Body of pancreas (tissue), 4 donors: ENCODE data around the gene GOLT1A. TPM values are rescaled to one million over a fixed set of nuclear protein-coding genes. Genes with fewer than 3 reads are reported as not detected.
A peak's percentile ranks its signal among the peaks of the same experiment; 100 is the strongest.

Experiments
- ATAC-seq: fragments of 150-250 bp; one replicate; pipeline ENCODE4 v1.9.1; 2016
- DNase-seq, 4 donors: peaks; one replicate each; pipeline ENCODE4 v3.0.0-alpha.2; 2019
- H3K27ac ChIP-seq, 4 donors: fragments of 200-600 bp; sonication (generic); 1 replicate in 3 of 4; 2 replicates in 1 of 4; pipeline versions ENCODE4 v1.5.1 to v1.6.1; 2016 to 2019; ENCODE audit warnings: mild to moderate bottlenecking in 1 of 4, mixed read lengths in 1 of 4, moderate library complexity in 1 of 4
- H3K27me3 ChIP-seq, 2 donors: fragments of 200-600 bp; sonication (generic); one replicate each; pipeline ENCODE4 v1.6.0; 2016; ENCODE audit warnings: mild to moderate bottlenecking in 1 of 2
- H3K36me3 ChIP-seq, 2 donors: fragments of 200-600 bp; sonication (generic); replicated peaks in 1 of 2; 2 replicates each; pipeline ENCODE4 v1.5.1; 2016; ENCODE audit warnings: low read depth in 2 of 2; ENCODE audit not compliant: insufficient read depth in 1 of 2
- H3K4me1 ChIP-seq: fragments of 200-600 bp; sonication (generic); one replicate; pipeline ENCODE4 v1.6.0; 2016
- H3K4me3 ChIP-seq, 2 donors: fragments of 200-600 bp; sonication (generic); 1 replicate in 1 of 2; 2 replicates in 1 of 2; pipeline ENCODE4 v1.5.1; 2016 to 2019
- H3K9me3 ChIP-seq, 3 donors: fragments of 200-600 bp; sonication (generic); 1 replicate in 2 of 3; 2 replicates in 1 of 3; pipeline ENCODE4 v1.5.1; 2016
- POLR2A ChIP-seq, 3 donors: fragments of 450-650 bp; IDR thresholded peaks; one replicate each; pipeline ENCODE4 v1.6.1; 2016; ENCODE audit warnings: antibody characterized with exemption in 3 of 3, mild to moderate bottlenecking in 2 of 3
- WGBS, 2 donors: methylation state at CpG; one replicate each; pipeline ENCODE4 v1.1.5; 2017; 5-methylcytosine and 5-hydroxymethylcytosine counted together
- intact Hi-C: fragments of 100-400 bp; cut with DNase I; formaldehyde crosslinking; loops from one replicate; pipeline ENCODE4 v1.15.1; 2023
- total RNA-seq, 2 donors: library from RNA; depleted of rRNA; stranded (reverse); fragments of >200 nt; gene quantifications; one replicate each; pipeline ENCODE4 v1.1.0, GENCODE V29; 2016
- TF ChIP-seq, protein P1 (sequence below), 7 experiments: fragments of 450-650 bp in 4 of 7; fragments of 200-600 bp in 3 of 7; sonication (generic) in 3 of 7; IDR thresholded peaks; one replicate each; pipeline ENCODE4 v1.5.1; 2016 to 2019; ENCODE audit warnings: antibody characterized with exemption in 7 of 7

Gene GOLT1A
- total RNA-seq, 2 donors from 2014 or later = 6.5 TPM; not detected in 1

- ATAC-seq (no peak), DNase-seq (no peak)
- intact Hi-C loops = loop anchor here (5.0 kb wide), 1 partner anchor 40 kb away; no protein-coding TSS in a partner anchor
- Histone ChIP-seq H3K36me3 (no peaks in the 10 kb centered on the region), H3K27ac (no peak overlapping the region), H3K4me1 (peaks cover 16% of the 10 kb centered on the region), H3K27me3 (no peaks in the 10 kb centered on the region), H3K9me3 (no peaks in the 10 kb centered on the region), H3K4me3 (no peak overlapping the region)
- 79 to 98% methylated on average over 4 of the region's 4 CpGs for WGBS, 2 donors
- TF ChIP-seq, protein P1, sequence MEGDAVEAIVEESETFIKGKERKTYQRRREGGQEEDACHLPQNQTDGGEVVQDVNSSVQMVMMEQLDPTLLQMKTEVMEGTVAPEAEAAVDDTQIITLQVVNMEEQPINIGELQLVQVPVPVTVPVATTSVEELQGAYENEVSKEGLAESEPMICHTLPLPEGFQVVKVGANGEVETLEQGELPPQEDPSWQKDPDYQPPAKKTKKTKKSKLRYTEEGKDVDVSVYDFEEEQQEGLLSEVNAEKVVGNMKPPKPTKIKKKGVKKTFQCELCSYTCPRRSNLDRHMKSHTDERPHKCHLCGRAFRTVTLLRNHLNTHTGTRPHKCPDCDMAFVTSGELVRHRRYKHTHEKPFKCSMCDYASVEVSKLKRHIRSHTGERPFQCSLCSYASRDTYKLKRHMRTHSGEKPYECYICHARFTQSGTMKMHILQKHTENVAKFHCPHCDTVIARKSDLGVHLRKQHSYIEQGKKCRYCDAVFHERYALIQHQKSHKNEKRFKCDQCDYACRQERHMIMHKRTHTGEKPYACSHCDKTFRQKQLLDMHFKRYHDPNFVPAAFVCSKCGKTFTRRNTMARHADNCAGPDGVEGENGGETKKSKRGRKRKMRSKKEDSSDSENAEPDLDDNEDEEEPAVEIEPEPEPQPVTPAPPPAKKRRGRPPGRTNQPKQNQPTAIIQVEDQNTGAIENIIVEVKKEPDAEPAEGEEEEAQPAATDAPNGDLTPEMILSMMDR (IDR thresholded peaks at IDR 0.05) = no peak
- TF ChIP-seq POLR2A (IDR thresholded peaks at IDR 0.05) = no peak
Observed at GRCh38 chr1:204202481-204202880, 11.3 kb downstream of the GOLT1A start.

- ATAC-seq (no peak), DNase-seq (no peak)
- no peak for TF ChIP-seq POLR2A (IDR thresholded peaks at IDR 0.05)
- TF ChIP-seq, protein P1 (IDR thresholded peaks at IDR 0.05) = no peak
- H3K9me3 ChIP-seq = no peaks in the 10 kb centered on the region
- no peaks in the 10 kb centered on the region for H3K27me3 ChIP-seq
- H3K4me3 ChIP-seq = no peak overlapping the region
- 81 to 85% methylated on average over 10 to 12 of the region's 12 CpGs for WGBS, 2 donors
- no peak overlapping the region for H3K27ac ChIP-seq
- H3K36me3 ChIP-seq = no peaks in the 10 kb centered on the region
- H3K4me1 ChIP-seq = peaks cover 9% of the 10 kb centered on the region
- intact Hi-C loops = loop anchor here (5.0 kb wide), 1 partner anchor 39 kb away; no protein-coding TSS in a partner anchor
Observed at GRCh38 chr1:204201348-204202040, 12.3 kb downstream of the GOLT1A start.

GRCh38 chr1:204199579-204199978 lies 14.2 kb downstream of the GOLT1A start:
- Histone ChIP-seq H3K27me3 (no peaks in the 10 kb centered on the region), H3K4me3 (no peak overlapping the region), H3K9me3 (no peaks in the 10 kb centered on the region), H3K36me3 (no peaks in the 10 kb centered on the region), H3K4me1 (peaks cover 9% of the 10 kb centered on the region), H3K27ac (no peak overlapping the region)
- TF ChIP-seq POLR2A (IDR thresholded peaks at IDR 0.05) = no peak
- TF ChIP-seq, protein P1 (IDR thresholded peaks at IDR 0.05) = no peak
- DNase-seq = no peak
- intact Hi-C loops = no loop called here
- no peak for ATAC-seq
- WGBS, 2 donors = 67 to 85% methylated on average over 9 of the region's 9 CpGs

DNA sequence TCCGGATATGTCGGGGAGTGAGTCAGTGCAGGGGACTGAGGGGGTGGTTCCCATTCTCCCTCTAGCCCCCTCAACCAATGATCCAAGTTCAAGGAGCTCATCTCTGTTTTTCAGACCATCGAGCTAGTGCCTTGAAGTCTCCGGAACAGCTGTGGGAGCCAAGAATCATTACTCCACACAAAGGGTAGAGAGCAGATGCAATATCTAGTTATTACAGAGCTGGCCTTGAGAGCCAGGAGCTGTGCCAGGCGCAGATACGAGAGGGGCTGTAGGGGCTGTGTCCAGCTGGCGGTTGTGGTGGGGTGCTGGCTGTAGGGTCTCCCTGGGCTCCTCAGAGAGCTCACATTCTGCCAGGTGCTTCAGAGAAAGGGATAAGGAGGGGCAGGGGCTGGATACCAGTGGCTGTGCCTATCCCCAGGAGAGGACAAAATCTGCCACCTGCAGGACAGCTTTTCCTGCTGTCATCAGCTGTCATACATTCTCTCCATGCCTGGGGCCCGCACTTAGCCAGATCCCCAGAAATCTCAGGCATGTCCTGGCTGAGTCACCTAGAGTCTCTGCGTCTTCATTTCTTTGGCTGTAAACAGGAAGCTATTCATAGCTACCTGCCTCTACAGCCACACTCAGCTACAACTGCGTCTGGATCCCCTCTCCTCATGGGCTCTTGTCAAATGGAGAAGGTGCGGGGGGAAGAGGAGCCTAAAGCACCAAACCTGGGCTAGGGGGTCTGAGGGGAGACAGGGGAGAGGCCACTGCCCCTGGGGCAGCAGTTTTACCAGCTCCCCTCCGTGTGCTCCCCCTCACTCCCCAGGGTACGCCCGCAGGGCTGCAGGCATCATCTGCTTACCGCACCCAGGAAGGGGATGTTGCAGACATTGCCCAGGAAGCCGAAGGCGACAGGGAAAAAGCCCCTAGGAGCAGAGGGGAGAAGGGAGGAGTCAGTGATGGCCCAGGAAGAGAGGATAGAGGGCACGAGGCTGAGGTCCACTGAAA lies 15.1 kb downstream of the GOLT1A start:
- Histone ChIP-seq H3K4me1 (peaks cover 9% of the 10 kb centered on the region), H3K27me3 (no peaks in the 10 kb centered on the region), H3K27ac (no peak overlapping the region), H3K9me3 (no peaks in the 10 kb centered on the region), H3K4me3 (no peak overlapping the region), H3K36me3 (no peaks in the 10 kb centered on the region)
- peak; percentile 55 for ATAC-seq
- peak in 3 of 4 donors; percentile 3 to 39 (median 21) for DNase-seq
- intact Hi-C loops = no loop called here
- TF ChIP-seq, protein P1 (IDR thresholded peaks at IDR 0.05) = peak in 3 of 7 experiments; percentile 4 to 9 (median 8)
- no peak for TF ChIP-seq POLR2A (IDR thresholded peaks at IDR 0.05)
- 56 to 59% methylated on average over 18 of the region's 18 CpGs for WGBS, 2 donors
